Gastroesophageal sphincter (tissue), 2 donors: Measurements from ENCODE around the gene BLVRA.

Source experiments
- POLR2A ChIP-seq, 2 donors: fragments of 450-650 bp; IDR thresholded peaks; one replicate each; pipeline ENCODE4 v1.6.1; 2017; ENCODE audit warnings: antibody characterized with exemption in 2 of 2, mild to moderate bottlenecking in 2 of 2, moderate library complexity in 1 of 2
- POLR2AphosphoS5 ChIP-seq: sonication (generic); formaldehyde crosslinking; IDR thresholded peaks from one replicate; pipeline ENCODE4 v1.6.1; 2017; ENCODE audit warnings: antibody characterized with exemption

GRCh38 chr7:43843296-43843695 lies 84.8 kb downstream of the BLVRA start:
- TF ChIP-seq POLR2AphosphoS5 (no peak), POLR2A (IDR thresholded peaks at IDR 0.05) (no peak)
